ENCODE data around the gene VWA7.
A peak's percentile ranks its signal among the peaks of the same experiment; 100 is the strongest.

VWA7 gene

DNA sequence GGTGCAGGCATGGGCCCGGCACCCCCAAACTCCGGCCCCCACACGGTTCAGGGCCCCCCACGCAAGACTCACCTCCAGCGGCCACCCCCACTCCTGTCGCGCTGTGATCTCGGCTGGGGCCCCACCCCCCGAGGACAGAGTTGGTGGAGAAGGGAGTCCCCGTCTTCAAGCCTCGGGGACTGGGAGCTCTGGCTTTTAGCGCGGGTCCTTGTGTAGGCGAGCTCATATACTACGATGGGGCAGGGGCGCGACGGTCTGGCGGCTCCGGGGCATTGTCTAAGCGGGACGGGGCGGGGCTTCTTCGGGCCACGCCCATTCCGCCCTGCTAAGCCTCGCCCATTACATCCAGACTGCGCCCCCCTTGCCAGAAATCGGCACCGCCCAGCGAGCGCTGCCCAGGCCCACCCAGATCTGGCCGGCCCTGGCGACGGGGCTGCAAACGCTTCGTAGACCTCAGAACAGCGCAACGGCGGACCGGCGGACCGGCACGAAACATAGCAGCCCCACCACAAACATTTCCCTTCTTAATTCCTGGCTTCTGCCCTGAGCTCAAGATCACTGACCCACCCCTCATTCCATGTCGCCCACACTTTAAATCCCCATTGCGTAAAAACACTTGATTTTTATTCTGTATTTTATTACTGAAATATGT, 47.0 kb downstream of the VWA7 start:
- H3K27ac ChIP-seq = peak overlapping the region; percentile 86 to 99
- TF ChIP-seq, protein P1, sequence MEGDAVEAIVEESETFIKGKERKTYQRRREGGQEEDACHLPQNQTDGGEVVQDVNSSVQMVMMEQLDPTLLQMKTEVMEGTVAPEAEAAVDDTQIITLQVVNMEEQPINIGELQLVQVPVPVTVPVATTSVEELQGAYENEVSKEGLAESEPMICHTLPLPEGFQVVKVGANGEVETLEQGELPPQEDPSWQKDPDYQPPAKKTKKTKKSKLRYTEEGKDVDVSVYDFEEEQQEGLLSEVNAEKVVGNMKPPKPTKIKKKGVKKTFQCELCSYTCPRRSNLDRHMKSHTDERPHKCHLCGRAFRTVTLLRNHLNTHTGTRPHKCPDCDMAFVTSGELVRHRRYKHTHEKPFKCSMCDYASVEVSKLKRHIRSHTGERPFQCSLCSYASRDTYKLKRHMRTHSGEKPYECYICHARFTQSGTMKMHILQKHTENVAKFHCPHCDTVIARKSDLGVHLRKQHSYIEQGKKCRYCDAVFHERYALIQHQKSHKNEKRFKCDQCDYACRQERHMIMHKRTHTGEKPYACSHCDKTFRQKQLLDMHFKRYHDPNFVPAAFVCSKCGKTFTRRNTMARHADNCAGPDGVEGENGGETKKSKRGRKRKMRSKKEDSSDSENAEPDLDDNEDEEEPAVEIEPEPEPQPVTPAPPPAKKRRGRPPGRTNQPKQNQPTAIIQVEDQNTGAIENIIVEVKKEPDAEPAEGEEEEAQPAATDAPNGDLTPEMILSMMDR (IDR thresholded peaks at IDR 0.05) = no peak
- H3K4me3 ChIP-seq = peak overlapping the region; percentile 91
- DNase-seq (ENCODE audit: low spot score) = peak; percentile 95

DNA sequence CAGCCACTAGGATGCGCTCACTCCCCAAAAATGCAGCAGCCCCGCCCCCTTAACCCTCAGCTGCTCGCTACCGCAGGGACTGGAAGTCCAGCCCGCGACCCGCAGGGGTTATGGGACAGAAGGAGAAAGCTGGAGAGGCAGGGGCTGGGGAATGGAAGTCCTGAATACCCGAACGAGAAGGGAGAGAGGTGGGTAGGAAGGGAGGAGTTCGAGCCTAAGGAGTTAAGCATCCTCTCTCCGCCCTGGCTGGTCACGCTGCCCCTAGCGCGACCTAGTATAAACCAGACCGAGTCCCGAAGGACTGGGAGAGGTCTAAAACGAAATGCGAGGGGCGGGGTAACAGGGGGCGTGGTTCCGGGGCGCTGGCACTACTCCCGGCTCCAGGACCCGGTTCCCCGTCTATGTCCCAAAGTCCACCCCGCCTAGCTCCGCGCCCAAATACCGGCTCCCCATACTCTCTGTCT, 47.6 kb downstream of the VWA7 start:
- peak overlapping the region; percentile 91 for H3K4me3 ChIP-seq
- TF ChIP-seq, protein P1 (IDR thresholded peaks at IDR 0.05) = no peak
- peak; percentile 97 for DNase-seq (ENCODE audit: low spot score)
- H3K27ac ChIP-seq = peak overlapping the region; percentile 86 to 99

DNA sequence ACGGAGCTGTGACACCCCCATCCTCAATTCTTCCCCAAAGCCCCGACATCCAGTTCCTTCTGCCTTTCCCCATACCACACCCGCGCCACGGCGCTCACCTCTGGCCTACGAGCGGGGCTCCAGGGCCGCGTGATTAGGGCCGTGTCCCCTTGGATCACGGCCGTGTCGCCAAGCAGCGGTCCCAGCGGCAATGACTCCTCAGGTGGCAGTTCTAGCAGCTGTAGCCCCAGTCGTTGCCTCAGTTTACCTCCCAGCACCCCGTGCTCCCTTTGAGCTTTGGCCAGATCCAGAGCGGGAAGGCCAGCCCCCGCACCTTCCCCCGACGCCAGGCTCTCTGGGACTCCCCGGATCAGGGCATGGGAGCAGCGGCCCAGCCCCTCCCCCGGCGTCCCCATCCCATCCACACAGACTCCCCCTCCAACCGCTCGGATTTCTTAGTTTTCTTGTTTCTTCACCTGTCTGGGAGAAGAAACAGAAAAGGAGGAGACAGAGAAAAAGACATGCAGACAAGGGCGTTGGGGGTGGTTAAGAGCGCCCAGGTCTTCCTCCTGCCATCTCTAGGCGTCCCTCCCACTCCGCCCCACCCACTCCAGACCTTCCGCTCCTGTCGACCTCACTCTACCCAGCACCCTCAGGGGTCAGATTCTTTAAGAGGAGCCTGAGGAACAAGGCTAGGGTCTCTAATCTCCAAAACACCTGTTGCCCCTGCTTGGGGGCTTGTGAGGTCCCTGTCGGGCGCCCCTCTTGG, 48.2 kb downstream of the VWA7 start, which contains the start of gene DDAH2:
TSS of gene DDAH2 (minus strand) at position 533 of the 748 bp plus-strand sequence. CDS start at position 395, 138 bp downstream.
- H3K27ac ChIP-seq = peak within 1 kb of the TSS; percentile 86 to 99
- TF ChIP-seq, protein P1 (IDR thresholded peaks at IDR 0.05) = peak; percentile 25
- no peak for DNase-seq (ENCODE audit: low spot score)
- peak within 1 kb of the TSS; percentile 91 for H3K4me3 ChIP-seq

DNA sequence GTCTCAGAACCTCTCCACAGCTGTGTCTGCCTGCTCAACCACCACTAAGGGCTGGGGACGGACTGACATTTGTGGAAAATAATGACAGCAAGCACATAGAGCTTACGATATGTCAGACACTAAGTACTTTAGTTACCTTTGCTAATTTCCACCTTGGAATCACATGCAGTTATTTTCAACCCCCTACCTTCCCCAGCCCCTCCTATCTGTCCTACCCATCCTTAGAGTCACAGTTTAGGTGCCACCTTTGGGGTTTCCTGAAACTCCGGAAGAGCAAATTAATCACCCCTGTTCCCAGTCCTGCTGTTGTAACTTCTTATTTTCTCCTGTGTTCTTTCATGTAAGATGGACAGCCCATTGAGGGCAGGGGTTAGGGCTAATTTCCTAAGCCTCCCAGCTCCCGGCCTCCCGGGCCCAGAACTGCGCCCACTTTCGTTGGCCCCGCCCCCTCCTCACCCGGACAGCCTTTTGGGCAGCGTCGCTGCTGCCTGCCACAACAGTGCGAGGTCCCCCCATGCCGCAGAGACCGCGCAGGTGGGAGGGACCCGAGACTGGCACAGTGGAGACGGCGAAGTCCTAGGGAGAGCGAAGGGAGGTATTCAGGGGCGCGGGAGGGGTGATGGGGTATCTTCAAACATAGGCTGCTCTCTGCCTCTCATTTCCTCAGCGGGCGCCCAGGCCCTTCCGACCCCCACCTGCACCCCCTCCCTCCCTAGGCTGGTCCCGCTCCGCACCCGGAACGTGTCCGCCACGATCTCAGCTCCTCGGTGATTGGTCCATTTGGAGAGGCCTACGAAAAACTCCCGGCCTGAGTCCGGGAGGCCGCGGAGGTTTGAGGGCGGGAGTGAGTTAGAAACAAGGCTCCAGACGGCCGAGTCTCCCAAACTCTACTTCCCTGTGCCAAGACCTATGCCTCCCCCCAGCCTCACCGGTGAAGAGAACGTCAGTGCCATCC, 49.1 kb downstream of the VWA7 start:
- no peak for DNase-seq (ENCODE audit: low spot score)
- TF ChIP-seq, protein P1 (IDR thresholded peaks at IDR 0.05) = no peak
- Histone ChIP-seq H3K4me3 (peak overlapping the region; percentile 91), H3K27ac (peak overlapping the region; percentile 86 to 99)

DNA sequence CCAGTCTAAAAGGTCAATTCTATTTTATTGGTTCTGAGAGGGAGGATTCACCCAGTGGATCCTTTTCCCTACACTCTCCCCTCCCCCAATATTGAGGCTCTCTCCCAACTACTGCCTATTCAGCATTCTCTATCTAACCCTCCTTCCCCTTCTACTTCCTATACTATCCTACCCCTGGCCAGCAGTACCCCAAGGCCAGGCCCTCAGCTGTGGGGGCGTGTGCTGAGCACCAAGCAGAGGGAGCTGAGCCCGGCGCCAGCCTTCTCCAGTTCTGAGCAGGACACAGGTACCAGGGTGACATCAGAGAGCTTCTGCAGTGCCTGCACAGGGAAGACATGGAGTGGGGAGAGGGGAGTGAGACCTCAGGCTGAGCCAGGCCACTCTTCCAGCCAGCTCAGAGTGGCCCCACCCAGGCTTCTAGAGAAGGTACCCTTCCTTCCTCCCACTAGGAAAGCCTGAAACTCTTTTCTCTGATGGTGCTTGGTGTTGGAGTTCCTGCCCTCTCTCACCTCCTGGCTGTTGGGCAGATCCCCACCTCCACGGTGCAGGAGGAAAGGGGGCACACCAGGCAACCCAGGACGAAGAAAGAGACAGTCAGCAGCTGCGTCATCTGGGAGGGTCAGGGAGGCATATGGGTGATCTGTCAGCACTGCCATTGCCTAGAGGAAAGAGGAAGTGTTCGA, 50.0 kb downstream of the VWA7 start:
- no peak for DNase-seq (ENCODE audit: low spot score)
- Histone ChIP-seq H3K4me3 (peak overlapping the region; percentile 91), H3K27ac (peak overlapping the region; percentile 86 to 99)
- TF ChIP-seq, protein P1 (IDR thresholded peaks at IDR 0.05) = no peak

Measured in coronary artery (tissue), 2 donors.